ENCODE data around the gene PDXK.
A peak's percentile ranks its signal among the peaks of the same experiment; 100 is the strongest.

Gene PDXK

GRCh38 chr21:43790010-43790524 lies 71.1 kb downstream of the PDXK start:
- peak overlapping the region; percentile 87 for H3K4me3 ChIP-seq (ENCODE audit: control insufficient read depth, low read depth, low read length)
- DNase-seq (ENCODE audit: low read depth): no peak
- no peak for TF ChIP-seq CTCF (IDR thresholded peaks at IDR 0.05; ENCODE audit: control insufficient read depth, insufficient read depth, low read depth, low read length, missing control alignments)

GRCh38 chr21:43792406-43792805 lies 73.5 kb downstream of the PDXK start:
- DNase-seq (ENCODE audit: low read depth): no peak
- H3K4me3 ChIP-seq (ENCODE audit: control insufficient read depth, low read depth, low read length): no peak overlapping the region
- no peak for TF ChIP-seq CTCF (IDR thresholded peaks at IDR 0.05; ENCODE audit: control insufficient read depth, insufficient read depth, low read depth, low read length, missing control alignments)

- no peak overlapping the region for H3K4me3 ChIP-seq (ENCODE audit: control insufficient read depth, low read depth, low read length)
- DNase-seq (ENCODE audit: low read depth): no peak
- no peak for TF ChIP-seq CTCF (IDR thresholded peaks at IDR 0.05; ENCODE audit: control insufficient read depth, insufficient read depth, low read depth, low read length, missing control alignments)
These were observed 74.3 kb downstream of the PDXK start for GRCh38 chr21:43793243-43793642.

GRCh38 chr21:43794311-43794710 lies 75.4 kb downstream of the PDXK start:
- TF ChIP-seq CTCF (IDR thresholded peaks at IDR 0.05; ENCODE audit: control insufficient read depth, insufficient read depth, low read depth, low read length, missing control alignments): no peak
- DNase-seq (ENCODE audit: low read depth): no peak
- no peak overlapping the region for H3K4me3 ChIP-seq (ENCODE audit: control insufficient read depth, low read depth, low read length)

- no peak for DNase-seq (ENCODE audit: low read depth)
- H3K4me3 ChIP-seq (ENCODE audit: control insufficient read depth, low read depth, low read length): no peak overlapping the region
- no peak for TF ChIP-seq CTCF (IDR thresholded peaks at IDR 0.05; ENCODE audit: control insufficient read depth, insufficient read depth, low read depth, low read length, missing control alignments)
These were observed 75.9 kb downstream of the PDXK start for GRCh38 chr21:43794857-43795256.

GRCh38 chr21:43797415-43797814 lies 78.5 kb downstream of the PDXK start:
- no peak for TF ChIP-seq CTCF (IDR thresholded peaks at IDR 0.05; ENCODE audit: control insufficient read depth, insufficient read depth, low read depth, low read length, missing control alignments)
- H3K4me3 ChIP-seq (ENCODE audit: control insufficient read depth, low read depth, low read length): no peak overlapping the region
- no peak for DNase-seq (ENCODE audit: low read depth)

Data from AG09309 (cell line).